Astrocyte (in vitro differentiated cells and primary cell): ENCODE measurements around the gene CLASRP. TPM values are rescaled to one million over a fixed set of nuclear protein-coding genes. Genes with fewer than 3 reads are reported as not detected.
"Not testable (repeated sequence)": the region's sequence is repeated elsewhere in the genome, so short reads cannot be mapped to it uniquely, and the experiment has no call there.

Experiments
- DNase-seq: peaks from one replicate; pipeline ENCODE4 v3.0.0-alpha.2; 2010; ENCODE audit warnings: low read depth
- FAIRE-seq: peaks from 2 replicates; lab custom pipeline; 2011; peaks lifted over from hg19 to GRCh38; lab: Jason Lieb, UNC
- H2AFZ ChIP-seq: 2 replicates; pipeline ENCODE4 v1.6.0; 2012; ENCODE audit warnings: low read depth, low read length, inconsistent platforms
- H3K27ac ChIP-seq: 2 replicates; pipeline ENCODE4 v1.5.1; 2011; ENCODE audit warnings: low read depth, low read length, inconsistent platforms
- H3K27me3 ChIP-seq: 2 replicates; pipeline ENCODE4 v1.6.0; 2011; ENCODE audit warnings: low read length, inconsistent platforms; ENCODE audit not compliant: insufficient read depth
- H3K36me3 ChIP-seq: 2 replicates; pipeline ENCODE4 v1.5.1; 2011; ENCODE audit warnings: low read length, inconsistent platforms; ENCODE audit not compliant: insufficient read depth
- H3K4me1 ChIP-seq: 2 replicates; pipeline ENCODE4 v1.5.1; 2011; ENCODE audit warnings: low read length, inconsistent platforms; ENCODE audit not compliant: insufficient read depth
- H3K4me2 ChIP-seq: 2 replicates; pipeline ENCODE4 v1.6.0; 2012; ENCODE audit warnings: low read length, inconsistent platforms
- H3K4me3 ChIP-seq: 2 replicates; pipeline ENCODE4 v1.5.1; 2011; ENCODE audit warnings: low read depth, mild to moderate bottlenecking, low read length, inconsistent platforms; ENCODE audit not compliant: insufficient read depth
- H3K79me2 ChIP-seq: 2 replicates; pipeline ENCODE4 v1.6.0; 2012; ENCODE audit warnings: mild to moderate bottlenecking, low read length, inconsistent platforms; ENCODE audit not compliant: insufficient read depth
- H3K9ac ChIP-seq: 2 replicates; pipeline ENCODE4 v1.6.0; 2012; ENCODE audit warnings: mild to moderate bottlenecking, low read length, inconsistent platforms
- H3K9me3 ChIP-seq: 2 replicates; pipeline ENCODE4 v1.5.1; 2012; ENCODE audit warnings: low read depth, mild to moderate bottlenecking, low read length, inconsistent platforms; ENCODE audit not compliant: insufficient read depth
- H4K20me1 ChIP-seq: 2 replicates; pipeline ENCODE4 v1.6.0; 2012; ENCODE audit warnings: low read length, inconsistent platforms; ENCODE audit not compliant: insufficient read depth
- H3K27ac Mint-ChIP-seq: one replicate; pipeline ENCODE4 v1.8.0; 2021; ENCODE audit warnings: mild to moderate bottlenecking, mixed read lengths; ENCODE audit not compliant: unreplicated experiment
- H3K27me3 Mint-ChIP-seq: one replicate; pipeline ENCODE4 v1.8.0; 2021; ENCODE audit warnings: low read depth, mixed read lengths; ENCODE audit not compliant: unreplicated experiment
- H3K36me3 Mint-ChIP-seq: one replicate; pipeline ENCODE4 v1.8.0; 2021; ENCODE audit warnings: low read depth, mixed read lengths; ENCODE audit not compliant: unreplicated experiment
- H3K4me1 Mint-ChIP-seq: one replicate; pipeline ENCODE4 v1.8.0; 2021; ENCODE audit warnings: low read depth, mixed read lengths; ENCODE audit not compliant: unreplicated experiment
- H3K4me3 Mint-ChIP-seq: one replicate; pipeline ENCODE4 v1.8.0; 2021; ENCODE audit warnings: mild to moderate bottlenecking, moderate library complexity, mixed read lengths; ENCODE audit not compliant: unreplicated experiment
- H3K9me3 Mint-ChIP-seq: one replicate; pipeline ENCODE4 v1.8.0; 2021; ENCODE audit warnings: mild to moderate bottlenecking, mixed read lengths; ENCODE audit not compliant: unreplicated experiment
- CTCF ChIP-seq: IDR thresholded peaks from 2 replicates; pipeline ENCODE4 v1.5.1; 2011; ENCODE audit warnings: low read depth, mild to moderate bottlenecking, inconsistent platforms, low read length, moderate library complexity; ENCODE audit not compliant: insufficient read depth
- EZH2 ChIP-seq: IDR thresholded peaks from 2 replicates; pipeline ENCODE4 v1.6.1; 2012; ENCODE audit warnings: mild to moderate bottlenecking, low read length, inconsistent platforms; ENCODE audit not compliant: insufficient read depth
- total RNA-seq: library from RNA; stranded (reverse); gene quantifications from 2 replicates; pipeline ENCODE4 v1.2.1, GENCODE V29; 2021

CLASRP gene
- total RNA-seq, 1 donor from 2014 or later: 45.5 TPM

- DNase-seq (no peak), FAIRE-seq (no peak)
- Histone ChIP-seq H3K4me1 (peaks cover 37% of the 10 kb centered on the region), H3K36me3 (no peaks in the 10 kb centered on the region), H3K4me2 (peak overlapping the region; percentile 59), H3K9ac (no peak overlapping the region), H2AFZ (no peak overlapping the region), H3K27me3 (no peaks in the 10 kb centered on the region), H3K79me2 (peaks cover 95% of the 10 kb centered on the region), H4K20me1 (peaks cover 95% of the 10 kb centered on the region), H3K9me3 (no peaks in the 10 kb centered on the region), H3K27ac (no peak overlapping the region), H3K4me3 (no peak overlapping the region)
- Mint-ChIP-seq H3K4me1 (peaks cover 37% of the 10 kb centered on the region), H3K9me3 (no peaks in the 10 kb centered on the region), H3K4me3 (no peak overlapping the region), H3K36me3 (peaks cover 7% of the 10 kb centered on the region), H3K27ac (no peak overlapping the region), H3K27me3 (no peaks in the 10 kb centered on the region)
- TF ChIP-seq CTCF (no peak), EZH2 (no peak)
Measured at GRCh38 chr19:45103508-45104319, 64.9 kb downstream of the CLASRP start.

- peaks cover 95% of the 10 kb centered on the region for H3K79me2 ChIP-seq
- Mint-ChIP-seq H3K4me3 (no peak overlapping the region), H3K4me1 (peaks cover 26% of the 10 kb centered on the region), H3K27me3 (no peaks in the 10 kb centered on the region), H3K27ac (peak overlapping the region; percentile 60), H3K9me3 (peaks cover 2% of the 10 kb centered on the region), H3K36me3 (peaks cover 7% of the 10 kb centered on the region)
- H3K36me3 ChIP-seq: no peaks in the 10 kb centered on the region
- no peak overlapping the region for H3K9ac ChIP-seq
- DNase-seq: no peak
- H3K4me2 ChIP-seq: no peak overlapping the region
- H3K4me1 ChIP-seq: peaks cover 26% of the 10 kb centered on the region
- H2AFZ ChIP-seq: no peak overlapping the region
- no peak for TF ChIP-seq EZH2
- no peak for TF ChIP-seq CTCF
- H3K9me3 ChIP-seq: no peaks in the 10 kb centered on the region
- H3K27me3 ChIP-seq: no peaks in the 10 kb centered on the region
- FAIRE-seq: no peak
- peaks cover 95% of the 10 kb centered on the region for H4K20me1 ChIP-seq
- H3K27ac ChIP-seq: no peak overlapping the region
- H3K4me3 ChIP-seq: no peak overlapping the region
Measured at GRCh38 chr19:45104658-45105349, 66.0 kb downstream of the CLASRP start.

- not testable (repeated sequence) for H2AFZ ChIP-seq, DNase-seq, H3K36me3 Mint-ChIP-seq, H3K4me2 ChIP-seq, H3K27me3 ChIP-seq, H3K27ac ChIP-seq, H3K9me3 Mint-ChIP-seq, FAIRE-seq, H3K9me3 ChIP-seq, H3K27me3 Mint-ChIP-seq, H3K4me3 Mint-ChIP-seq, H3K9ac ChIP-seq, H3K4me3 ChIP-seq, H3K27ac Mint-ChIP-seq, H3K36me3 ChIP-seq
- Histone ChIP-seq H4K20me1 (peaks cover 93% of the 10 kb centered on the region), H3K4me1 (peaks cover 11% of the 10 kb centered on the region), H3K79me2 (peaks cover 94% of the 10 kb centered on the region)
- peaks cover 15% of the 10 kb centered on the region for H3K4me1 Mint-ChIP-seq
Measured at GRCh38 chr19:45106363-45106762, 67.5 kb downstream of the CLASRP start.
